ENCODE measurements around the gene FAM174C.
"Not testable (repeated sequence)": the region's sequence is repeated elsewhere in the genome, so short reads cannot be mapped to it uniquely, and the experiment has no call there.

DNA sequence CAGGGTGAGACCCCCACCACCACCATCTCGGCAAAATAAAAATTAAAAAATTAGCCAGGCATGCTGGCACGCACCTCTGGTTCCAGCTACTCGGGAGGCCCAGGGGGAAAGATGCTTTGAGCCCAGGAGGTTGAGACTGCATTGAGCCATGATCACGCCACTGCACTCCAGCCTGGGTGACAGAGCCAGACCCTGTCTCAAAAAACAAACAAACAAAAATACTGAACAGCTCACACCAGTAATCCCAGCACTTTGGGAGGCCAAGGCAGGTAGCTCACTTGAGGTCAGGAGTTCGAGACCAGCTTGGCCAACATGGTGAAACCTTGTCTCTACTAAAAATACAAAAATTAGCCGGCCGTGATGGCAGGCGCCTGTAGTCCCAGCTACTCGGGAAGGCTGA, 30.0 kb downstream of the FAM174C start:
- TF ChIP-seq, protein P1, sequence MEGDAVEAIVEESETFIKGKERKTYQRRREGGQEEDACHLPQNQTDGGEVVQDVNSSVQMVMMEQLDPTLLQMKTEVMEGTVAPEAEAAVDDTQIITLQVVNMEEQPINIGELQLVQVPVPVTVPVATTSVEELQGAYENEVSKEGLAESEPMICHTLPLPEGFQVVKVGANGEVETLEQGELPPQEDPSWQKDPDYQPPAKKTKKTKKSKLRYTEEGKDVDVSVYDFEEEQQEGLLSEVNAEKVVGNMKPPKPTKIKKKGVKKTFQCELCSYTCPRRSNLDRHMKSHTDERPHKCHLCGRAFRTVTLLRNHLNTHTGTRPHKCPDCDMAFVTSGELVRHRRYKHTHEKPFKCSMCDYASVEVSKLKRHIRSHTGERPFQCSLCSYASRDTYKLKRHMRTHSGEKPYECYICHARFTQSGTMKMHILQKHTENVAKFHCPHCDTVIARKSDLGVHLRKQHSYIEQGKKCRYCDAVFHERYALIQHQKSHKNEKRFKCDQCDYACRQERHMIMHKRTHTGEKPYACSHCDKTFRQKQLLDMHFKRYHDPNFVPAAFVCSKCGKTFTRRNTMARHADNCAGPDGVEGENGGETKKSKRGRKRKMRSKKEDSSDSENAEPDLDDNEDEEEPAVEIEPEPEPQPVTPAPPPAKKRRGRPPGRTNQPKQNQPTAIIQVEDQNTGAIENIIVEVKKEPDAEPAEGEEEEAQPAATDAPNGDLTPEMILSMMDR (IDR thresholded peaks at IDR 0.05): not testable (repeated sequence)
- TF ChIP-seq POLR2A (IDR thresholded peaks at IDR 0.05): not testable (repeated sequence)

Measured in vagina (tissue), 2 donors.